Osteocyte (in vitro differentiated cells): ENCODE results near the gene ZNRF2. TPM values are rescaled to one million over a fixed set of nuclear protein-coding genes. Genes with fewer than 3 reads are reported as not detected.

ENCODE experiments used
- DNase-seq: peaks from one replicate; pipeline ENCODE4 v3.0.0; 2021; ENCODE audit warnings: mixed read lengths; ENCODE audit not compliant: unreplicated experiment; ENCODE audit errors: extremely low spot score
- H3K27ac Mint-ChIP-seq: one replicate; pipeline ENCODE4 v1.8.0; 2021; ENCODE audit warnings: mild to moderate bottlenecking, mixed read lengths; ENCODE audit not compliant: unreplicated experiment
- H3K27me3 Mint-ChIP-seq: one replicate; pipeline ENCODE4 v1.8.0; 2021; ENCODE audit warnings: mixed read lengths; ENCODE audit not compliant: unreplicated experiment
- H3K36me3 Mint-ChIP-seq: one replicate; pipeline ENCODE4 v1.8.0; 2021; ENCODE audit warnings: mixed read lengths; ENCODE audit not compliant: unreplicated experiment
- H3K4me1 Mint-ChIP-seq: one replicate; pipeline ENCODE4 v1.8.0; 2021; ENCODE audit warnings: mixed read lengths; ENCODE audit not compliant: unreplicated experiment
- H3K4me3 Mint-ChIP-seq: one replicate; pipeline ENCODE4 v1.8.0; 2021; ENCODE audit warnings: mild to moderate bottlenecking, moderate library complexity, mixed read lengths; ENCODE audit not compliant: unreplicated experiment
- H3K9me3 Mint-ChIP-seq: one replicate; pipeline ENCODE4 v1.8.0; 2021; ENCODE audit warnings: mixed read lengths; ENCODE audit not compliant: unreplicated experiment
- total RNA-seq: library from RNA; stranded (reverse); gene quantifications from 2 replicates; pipeline ENCODE4 v1.2.1, GENCODE V29; 2021
- TF ChIP-seq, protein P1 (sequence below): fragments of 200-600 bp; sonication (generic); IDR thresholded peaks from 2 replicates; pipeline ENCODE4 v1.5.0; 2021; ENCODE audit warnings: antibody characterized with exemption, mild to moderate bottlenecking, moderate library complexity

ZNRF2 gene
- total RNA-seq, 1 donor from 2014 or later, result 6.8 TPM

- H3K9me3 Mint-ChIP-seq, result peaks cover 19% of the 10 kb centered on the region
- peaks cover 16% of the 10 kb centered on the region for H3K36me3 Mint-ChIP-seq
- no peak for DNase-seq
- TF ChIP-seq, protein P1, sequence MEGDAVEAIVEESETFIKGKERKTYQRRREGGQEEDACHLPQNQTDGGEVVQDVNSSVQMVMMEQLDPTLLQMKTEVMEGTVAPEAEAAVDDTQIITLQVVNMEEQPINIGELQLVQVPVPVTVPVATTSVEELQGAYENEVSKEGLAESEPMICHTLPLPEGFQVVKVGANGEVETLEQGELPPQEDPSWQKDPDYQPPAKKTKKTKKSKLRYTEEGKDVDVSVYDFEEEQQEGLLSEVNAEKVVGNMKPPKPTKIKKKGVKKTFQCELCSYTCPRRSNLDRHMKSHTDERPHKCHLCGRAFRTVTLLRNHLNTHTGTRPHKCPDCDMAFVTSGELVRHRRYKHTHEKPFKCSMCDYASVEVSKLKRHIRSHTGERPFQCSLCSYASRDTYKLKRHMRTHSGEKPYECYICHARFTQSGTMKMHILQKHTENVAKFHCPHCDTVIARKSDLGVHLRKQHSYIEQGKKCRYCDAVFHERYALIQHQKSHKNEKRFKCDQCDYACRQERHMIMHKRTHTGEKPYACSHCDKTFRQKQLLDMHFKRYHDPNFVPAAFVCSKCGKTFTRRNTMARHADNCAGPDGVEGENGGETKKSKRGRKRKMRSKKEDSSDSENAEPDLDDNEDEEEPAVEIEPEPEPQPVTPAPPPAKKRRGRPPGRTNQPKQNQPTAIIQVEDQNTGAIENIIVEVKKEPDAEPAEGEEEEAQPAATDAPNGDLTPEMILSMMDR, result no peak
- peaks cover 4% of the 10 kb centered on the region for H3K27me3 Mint-ChIP-seq
- H3K4me1 Mint-ChIP-seq, result peaks cover 29% of the 10 kb centered on the region
- H3K4me3 Mint-ChIP-seq, result no peak overlapping the region
- H3K27ac Mint-ChIP-seq, result no peak overlapping the region
These were observed 60.1 kb downstream of the ZNRF2 start for GRCh38 chr7:30344513-30344912.

DNA sequence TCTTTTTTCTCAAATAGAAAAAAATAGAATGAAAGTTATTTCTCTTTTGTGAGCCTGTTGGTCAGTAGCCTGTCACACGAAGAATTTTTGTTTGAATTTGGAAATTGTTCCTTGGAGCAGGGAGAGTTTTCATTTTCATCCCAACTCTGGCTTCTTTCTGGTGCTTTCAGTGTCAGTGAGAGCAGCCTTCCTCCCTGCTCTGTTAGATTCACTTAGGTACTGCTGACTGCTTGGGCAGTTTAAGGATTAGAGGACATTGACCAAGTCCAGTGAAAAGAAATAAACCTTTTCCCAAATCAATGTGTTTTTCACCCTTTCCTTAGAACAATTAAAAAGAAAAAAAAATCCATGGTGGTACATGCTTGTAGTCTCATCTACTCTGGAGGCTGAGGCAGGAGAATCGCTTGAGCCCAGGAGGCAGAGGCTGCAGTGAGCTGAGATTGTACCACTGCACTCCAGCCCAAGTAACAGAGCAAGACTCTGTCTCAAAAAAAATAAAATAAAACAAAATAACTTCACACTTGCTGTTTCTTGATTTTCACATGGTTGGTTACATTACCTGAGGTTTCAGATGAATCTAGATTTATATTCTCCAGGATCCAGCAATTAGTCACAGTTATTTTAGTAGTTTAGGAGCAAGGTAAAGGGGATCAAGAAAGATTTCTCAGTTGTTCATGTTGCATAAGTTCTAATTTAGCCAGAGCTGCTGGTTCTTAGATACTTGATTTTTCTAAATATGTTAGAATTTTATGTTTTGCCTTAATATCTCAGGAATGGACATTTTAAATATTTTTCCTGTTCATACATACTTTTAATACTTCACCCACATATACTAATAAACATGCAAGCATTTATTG, 63.1 kb downstream of the ZNRF2 start:
- Mint-ChIP-seq H3K4me1 (peaks cover 29% of the 10 kb centered on the region), H3K27me3 (peaks cover 6% of the 10 kb centered on the region), H3K9me3 (no peaks in the 10 kb centered on the region), H3K27ac (peak overlapping the region; percentile 70), H3K36me3 (peaks cover 3% of the 10 kb centered on the region), H3K4me3 (no peak overlapping the region)
- TF ChIP-seq, protein P1, result no peak
- no peak for DNase-seq

- peaks cover 9% of the 10 kb centered on the region for H3K27me3 Mint-ChIP-seq
- H3K4me3 Mint-ChIP-seq, result peak overlapping the region; percentile 0
- no peak for DNase-seq
- no peaks in the 10 kb centered on the region for H3K9me3 Mint-ChIP-seq
- peaks cover 29% of the 10 kb centered on the region for H3K4me1 Mint-ChIP-seq
- H3K36me3 Mint-ChIP-seq, result peaks cover 3% of the 10 kb centered on the region
- TF ChIP-seq, protein P1, result no peak
- H3K27ac Mint-ChIP-seq, result peak overlapping the region; percentile 70
These were observed 63.7 kb downstream of the ZNRF2 start for GRCh38 chr7:30348083-30348560.

GRCh38 chr7:30349170-30349569, 64.8 kb downstream of the ZNRF2 start:
- H3K27ac Mint-ChIP-seq, result peak overlapping the region; percentile 70
- DNase-seq, result no peak
- no peak overlapping the region for H3K4me3 Mint-ChIP-seq
- peaks cover 12% of the 10 kb centered on the region for H3K27me3 Mint-ChIP-seq
- H3K36me3 Mint-ChIP-seq, result peaks cover 5% of the 10 kb centered on the region
- peaks cover 29% of the 10 kb centered on the region for H3K4me1 Mint-ChIP-seq
- TF ChIP-seq, protein P1, result no peak
- H3K9me3 Mint-ChIP-seq, result no peaks in the 10 kb centered on the region

- DNase-seq, result no peak
- Mint-ChIP-seq H3K27me3 (peaks cover 12% of the 10 kb centered on the region), H3K9me3 (no peaks in the 10 kb centered on the region), H3K4me1 (peaks cover 27% of the 10 kb centered on the region), H3K27ac (no peak overlapping the region), H3K4me3 (no peak overlapping the region), H3K36me3 (peaks cover 5% of the 10 kb centered on the region)
- TF ChIP-seq, protein P1, result no peak
These were observed 65.4 kb downstream of the ZNRF2 start for GRCh38 chr7:30349816-30350215.
